Measurements from ENCODE around the gene PKM.

DNA sequence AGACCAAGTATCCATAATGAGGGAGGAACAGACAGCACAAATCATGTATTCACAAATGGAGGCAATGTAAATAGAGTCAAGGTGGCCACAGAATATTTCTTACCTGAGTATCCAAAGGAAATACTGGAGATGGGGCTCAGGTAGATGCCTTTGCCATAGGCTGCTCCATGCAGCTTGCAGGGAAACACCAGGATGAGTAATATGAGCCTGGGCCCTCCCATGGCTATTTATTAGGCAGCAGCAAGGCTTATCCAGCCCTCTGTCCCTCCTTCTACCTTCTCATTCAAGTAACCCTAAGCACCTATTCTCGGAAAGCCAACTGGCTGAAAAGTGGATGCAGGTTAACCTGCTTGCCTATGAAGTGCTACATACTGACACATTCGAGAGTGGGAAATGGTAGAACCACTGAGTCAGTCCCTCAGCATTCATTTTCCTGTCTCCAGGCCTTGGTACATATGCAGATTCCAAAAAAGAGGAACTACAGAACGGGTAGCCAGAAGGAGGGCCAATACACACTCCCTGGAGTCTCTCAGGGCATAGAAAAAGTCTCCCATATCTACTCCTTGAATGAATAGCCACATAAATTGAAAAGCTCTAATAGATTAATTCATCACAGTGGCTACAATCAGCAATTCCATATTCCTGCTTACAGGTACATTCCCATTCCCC is 18.3 kb upstream of the PKM start:
- TF ChIP-seq CTCF (IDR thresholded peaks at IDR 0.05) (no peak), EZH2 (IDR thresholded peaks at IDR 0.05) (no peak)
